ENCODE data around the gene CAMK2G.

CAMK2G gene

DNA sequence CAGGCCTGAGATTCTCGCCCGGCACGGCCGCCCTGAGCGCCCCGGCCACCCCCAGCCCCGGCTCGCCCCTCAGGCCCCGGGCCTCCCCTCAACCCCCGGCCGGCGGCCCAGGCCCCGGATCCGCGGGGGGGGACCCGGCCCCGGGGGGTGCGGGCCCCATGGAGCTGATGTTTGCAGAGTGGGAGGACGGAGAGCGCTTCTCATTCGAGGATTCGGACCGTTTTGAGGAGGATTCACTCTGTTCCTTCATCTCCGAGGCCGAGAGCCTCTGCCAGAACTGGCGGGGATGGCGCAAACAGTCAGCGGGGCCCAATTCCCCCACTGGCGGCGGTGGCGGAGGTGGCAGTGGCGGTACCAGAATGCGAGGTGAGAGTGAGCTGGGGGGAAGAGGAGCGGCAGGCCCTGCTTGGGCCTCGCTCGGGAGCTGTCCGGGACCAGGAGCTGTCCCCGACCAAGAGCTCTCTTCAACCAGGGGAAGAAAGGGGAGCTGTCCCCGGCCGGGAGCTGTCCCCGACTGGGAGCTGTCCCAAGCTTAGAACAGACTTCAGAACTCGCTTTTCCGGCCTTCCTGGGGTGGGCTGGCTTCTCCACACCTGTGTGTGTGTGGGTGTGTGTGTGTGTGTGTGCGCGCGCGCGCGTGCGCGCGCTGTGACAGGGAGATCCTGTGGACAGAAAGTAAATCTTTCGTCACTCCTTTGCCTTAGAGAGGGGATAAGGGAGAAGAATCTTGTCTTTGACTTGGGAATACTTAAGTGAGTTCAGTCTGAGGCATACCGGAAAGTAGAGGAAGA is 88.4 kb downstream of the CAMK2G start:
- Mint-ChIP-seq H3K9me3 (no peaks in the 10 kb centered on the region), H3K4me3 (peak overlapping the region; percentile 96), H3K36me3 (ENCODE audit: low read depth) (peaks cover 23% of the 10 kb centered on the region), H3K27ac (peak overlapping the region; percentile 96), H3K27me3 (no peaks in the 10 kb centered on the region), H3K4me1 (ENCODE audit: low read depth) (peaks cover 52% of the 10 kb centered on the region)

DNA sequence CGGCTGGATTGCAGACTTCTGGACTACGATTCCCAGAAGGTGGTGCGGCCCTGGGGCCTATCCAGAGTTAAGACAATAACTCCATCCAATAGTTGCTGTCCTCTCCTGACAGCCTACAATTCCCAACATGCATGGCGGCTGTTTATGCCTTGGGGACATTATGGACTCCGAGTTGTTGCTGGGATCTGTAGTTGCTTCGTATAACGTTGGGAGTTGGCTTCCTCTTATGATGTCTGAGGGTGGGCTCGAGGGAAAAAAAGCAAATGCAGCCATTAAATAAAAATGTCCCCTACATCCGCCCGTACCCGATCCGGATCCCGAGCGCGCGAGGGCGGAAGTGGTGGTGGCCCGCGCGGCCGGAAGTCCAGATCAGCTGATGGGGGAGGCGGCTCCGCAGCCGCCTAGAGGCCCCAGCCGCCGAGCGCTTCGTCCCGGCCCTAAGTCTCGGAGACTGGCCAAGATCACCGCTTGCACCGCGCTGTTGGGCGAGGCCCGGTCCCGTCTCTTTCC is 89.1 kb downstream of the CAMK2G start, which contains the start of gene ZSWIM8:
TSS of gene ZSWIM8 (plus strand) at position 396 of the 510 bp plus-strand sequence. CDS start 273 bp downstream, outside the sequence.
- H3K27me3 Mint-ChIP-seq: no peaks in the 10 kb centered on the region
- peak within 1 kb of the TSS; percentile 96 for H3K27ac Mint-ChIP-seq
- H3K4me1 Mint-ChIP-seq (ENCODE audit: low read depth): peaks cover 59% of the 10 kb centered on the region
- H3K9me3 Mint-ChIP-seq: no peaks in the 10 kb centered on the region
- H3K36me3 Mint-ChIP-seq (ENCODE audit: low read depth): peaks cover 22% of the 10 kb centered on the region
- peak within 1 kb of the TSS; percentile 96 for H3K4me3 Mint-ChIP-seq

DNA sequence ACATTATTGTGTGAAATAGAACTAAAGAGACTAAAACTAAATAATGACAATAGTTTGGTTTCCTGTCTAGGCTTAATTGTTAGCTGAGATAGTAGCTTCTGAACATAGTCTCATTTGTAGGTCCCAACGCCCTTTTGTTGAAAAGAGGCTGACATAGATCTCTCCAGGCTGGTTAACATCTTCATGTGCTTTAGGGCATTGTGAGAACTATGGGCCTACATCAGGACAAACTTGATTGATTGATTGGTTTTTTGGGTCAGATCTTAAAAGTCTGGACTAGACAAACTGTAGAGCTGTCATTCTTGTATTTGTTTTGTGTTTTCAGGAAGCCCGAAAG is 91.6 kb downstream of the CAMK2G start:
- Mint-ChIP-seq H3K36me3 (ENCODE audit: low read depth) (peaks cover 17% of the 10 kb centered on the region), H3K4me3 (peak overlapping the region; percentile 93), H3K9me3 (no peaks in the 10 kb centered on the region), H3K4me1 (ENCODE audit: low read depth) (peaks cover 61% of the 10 kb centered on the region), H3K27ac (peak overlapping the region; percentile 93), H3K27me3 (no peaks in the 10 kb centered on the region)

DNA sequence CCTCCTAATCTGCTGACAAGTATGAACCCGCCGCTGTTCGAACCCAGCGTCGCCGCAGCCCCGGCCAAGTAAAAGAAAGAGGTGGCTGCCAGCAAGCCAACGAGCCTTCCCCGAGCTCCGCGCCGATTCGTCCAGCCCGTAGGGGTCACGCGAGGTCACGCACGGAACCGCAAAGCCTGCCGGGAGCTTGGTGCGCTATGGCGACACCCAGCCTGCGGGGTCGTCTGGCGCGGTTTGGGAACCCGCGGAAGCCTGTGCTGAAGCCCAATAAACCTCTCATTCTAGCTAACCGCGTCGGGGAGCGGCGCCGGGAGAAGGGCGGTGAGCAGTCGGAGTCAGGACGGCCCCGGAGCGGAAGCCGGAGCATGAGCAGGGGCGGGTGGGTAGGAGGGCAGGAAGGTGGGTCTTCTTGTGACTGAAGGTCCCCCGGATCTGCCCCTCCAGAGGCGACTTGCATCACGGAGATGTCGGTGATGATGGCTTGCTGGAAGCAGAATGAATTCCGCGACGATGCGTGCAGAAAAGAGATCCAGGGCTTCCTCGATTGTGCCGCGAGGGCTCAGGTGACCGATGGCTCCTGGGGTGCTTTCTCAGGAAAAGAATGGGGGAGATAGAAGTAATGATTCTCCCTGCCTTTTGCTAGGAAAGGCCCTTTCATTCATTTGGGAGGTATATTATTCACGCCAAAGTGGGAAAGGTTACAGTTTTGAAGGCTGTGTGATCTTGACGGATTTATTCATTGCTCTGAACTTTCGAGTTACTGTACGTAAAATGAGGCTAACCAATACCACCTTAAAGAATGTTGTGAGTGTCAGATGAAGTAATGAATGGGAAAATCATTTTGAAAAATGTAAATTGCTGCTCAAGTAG is 92.2 kb downstream of the CAMK2G start, which contains the start of gene CHCHD1:
TSS of gene CHCHD1 (plus strand) at position 170 of the 870 bp plus-strand sequence. CDS start at position 198, 28 bp downstream.
- Mint-ChIP-seq H3K27me3 (no peaks in the 10 kb centered on the region), H3K27ac (peak within 1 kb of the TSS; percentile 93), H3K4me3 (peak within 1 kb of the TSS; percentile 93), H3K36me3 (ENCODE audit: low read depth) (peaks cover 21% of the 10 kb centered on the region), H3K4me1 (ENCODE audit: low read depth) (peaks cover 64% of the 10 kb centered on the region), H3K9me3 (no peaks in the 10 kb centered on the region)

DNA sequence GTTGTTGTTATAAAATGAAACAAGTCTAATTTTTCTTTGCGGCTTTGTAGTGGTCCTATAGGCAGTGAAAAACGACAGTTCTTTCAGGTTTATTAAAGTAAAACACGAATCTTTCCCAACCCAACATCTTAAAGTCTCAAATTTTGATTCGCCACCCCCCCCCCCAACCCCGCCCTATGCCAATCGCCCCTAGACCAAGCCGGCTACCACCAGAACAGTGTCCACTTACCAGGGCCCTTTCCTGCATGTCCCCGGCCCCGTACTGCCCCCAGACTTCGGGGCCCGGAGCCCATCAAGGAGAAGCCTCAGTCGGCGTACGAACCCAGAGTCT is 92.8 kb downstream of the CAMK2G start:
- Mint-ChIP-seq H3K4me3 (peak overlapping the region; percentile 93), H3K36me3 (ENCODE audit: low read depth) (peaks cover 25% of the 10 kb centered on the region), H3K9me3 (no peaks in the 10 kb centered on the region), H3K4me1 (ENCODE audit: low read depth) (peaks cover 63% of the 10 kb centered on the region), H3K27ac (peak overlapping the region; percentile 93), H3K27me3 (no peaks in the 10 kb centered on the region)

DNA sequence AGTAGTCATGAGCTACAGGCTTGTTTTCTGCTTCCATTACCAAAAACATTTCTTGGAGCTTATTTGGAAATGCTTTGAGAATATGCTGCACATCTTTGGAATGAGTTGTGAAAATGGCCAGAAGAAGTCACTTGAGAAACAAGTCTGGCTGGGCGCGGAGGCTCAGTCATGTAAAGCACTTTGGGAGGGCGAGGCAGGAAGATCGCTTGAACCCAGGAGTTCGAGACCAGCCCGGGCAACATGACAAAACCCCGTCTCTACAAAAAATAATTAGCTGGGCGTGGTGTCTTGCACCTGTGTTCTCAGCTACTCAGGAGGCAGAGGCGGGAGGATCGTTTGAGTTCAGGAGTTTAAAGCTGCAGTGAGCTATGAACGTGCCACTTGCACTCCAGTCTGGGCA is 93.4 kb downstream of the CAMK2G start:
- peaks cover 59% of the 10 kb centered on the region for H3K4me1 Mint-ChIP-seq (ENCODE audit: low read depth)
- H3K36me3 Mint-ChIP-seq (ENCODE audit: low read depth): peaks cover 27% of the 10 kb centered on the region
- peak overlapping the region; percentile 64 for H3K27ac Mint-ChIP-seq
- peak overlapping the region; percentile 93 for H3K4me3 Mint-ChIP-seq
- no peaks in the 10 kb centered on the region for H3K9me3 Mint-ChIP-seq
- H3K27me3 Mint-ChIP-seq: no peaks in the 10 kb centered on the region

DNA sequence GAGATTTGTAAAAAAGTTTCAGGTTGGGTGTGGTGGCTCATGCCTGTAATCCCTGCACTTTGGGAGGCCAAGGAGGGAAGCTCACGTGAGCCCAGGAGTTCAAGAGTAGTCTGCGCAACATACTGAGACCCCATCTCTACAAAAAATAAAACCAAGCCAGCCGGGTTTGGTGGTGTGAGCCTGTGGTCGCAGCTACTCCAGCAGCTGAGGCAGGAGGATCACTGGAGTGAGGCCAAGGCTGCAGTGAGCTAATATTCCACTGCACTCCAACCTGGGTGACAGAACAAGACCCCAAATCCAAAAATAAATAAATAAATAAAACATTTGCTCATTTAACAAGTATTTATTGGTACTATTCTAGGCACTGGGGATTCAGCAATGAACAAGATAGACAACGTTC is 94.1 kb downstream of the CAMK2G start:
- no peaks in the 10 kb centered on the region for H3K9me3 Mint-ChIP-seq
- H3K4me1 Mint-ChIP-seq (ENCODE audit: low read depth): peaks cover 63% of the 10 kb centered on the region
- H3K27me3 Mint-ChIP-seq: no peaks in the 10 kb centered on the region
- H3K27ac Mint-ChIP-seq: peak overlapping the region; percentile 64
- peak overlapping the region; percentile 93 for H3K4me3 Mint-ChIP-seq
- peaks cover 33% of the 10 kb centered on the region for H3K36me3 Mint-ChIP-seq (ENCODE audit: low read depth)

DNA sequence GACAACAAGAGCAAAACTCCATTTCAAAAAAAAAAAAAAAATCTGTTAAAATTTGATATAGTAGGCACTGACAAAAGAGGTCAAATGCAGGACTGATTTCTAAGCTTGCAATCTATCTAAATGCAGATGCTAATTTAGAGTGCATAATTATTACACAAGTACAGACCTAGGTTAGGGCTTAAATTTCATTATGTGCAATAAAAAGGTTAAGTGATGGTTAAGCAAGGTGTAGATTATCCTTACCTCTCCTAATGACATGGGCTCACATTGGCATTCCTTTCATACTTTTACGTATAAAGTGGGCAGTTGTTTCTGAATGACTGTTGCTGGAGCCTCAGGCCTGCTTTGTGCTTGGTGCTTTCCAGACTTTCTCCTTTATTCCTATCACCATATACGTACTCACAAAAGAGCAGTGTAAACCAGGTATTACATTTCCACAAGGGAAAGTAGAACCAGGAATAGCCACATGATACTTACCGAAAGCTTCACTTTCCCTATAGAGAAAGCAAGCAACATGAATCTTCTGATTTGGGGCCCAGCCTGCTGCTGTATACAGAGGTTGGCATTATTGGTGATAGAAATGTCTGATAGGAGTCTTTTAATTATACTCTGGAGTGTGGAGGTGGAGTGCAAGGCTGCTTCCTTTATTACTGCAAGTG is 94.7 kb downstream of the CAMK2G start:
- Mint-ChIP-seq H3K27me3 (no peaks in the 10 kb centered on the region), H3K36me3 (ENCODE audit: low read depth) (peaks cover 40% of the 10 kb centered on the region), H3K9me3 (no peaks in the 10 kb centered on the region), H3K27ac (peak overlapping the region; percentile 19), H3K4me3 (peak overlapping the region; percentile 93), H3K4me1 (ENCODE audit: low read depth) (peaks cover 63% of the 10 kb centered on the region)

DNA sequence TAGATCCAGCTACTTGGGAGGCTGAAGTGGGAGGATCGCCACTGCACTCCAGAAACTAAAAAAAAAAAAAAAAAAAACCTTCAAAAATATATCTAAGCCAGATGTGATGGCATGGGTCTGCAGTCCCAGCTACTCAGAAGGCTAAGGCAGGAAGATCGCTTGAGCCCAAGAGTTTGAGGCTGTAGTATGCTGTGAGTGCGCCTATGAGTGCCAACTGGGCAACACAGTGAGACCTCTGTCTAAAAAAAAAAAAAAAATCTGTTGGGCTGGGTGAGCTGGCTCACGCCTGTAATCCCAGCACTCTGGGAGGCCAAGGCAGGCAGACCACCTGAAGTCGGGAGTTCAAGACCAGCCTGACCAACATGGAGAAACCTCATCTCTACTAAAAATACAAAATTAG is 95.3 kb downstream of the CAMK2G start:
- H3K27me3 Mint-ChIP-seq: no peaks in the 10 kb centered on the region
- H3K36me3 Mint-ChIP-seq (ENCODE audit: low read depth): peaks cover 45% of the 10 kb centered on the region
- H3K4me3 Mint-ChIP-seq: no peak overlapping the region
- no peak overlapping the region for H3K27ac Mint-ChIP-seq
- H3K9me3 Mint-ChIP-seq: no peaks in the 10 kb centered on the region
- peaks cover 60% of the 10 kb centered on the region for H3K4me1 Mint-ChIP-seq (ENCODE audit: low read depth)

DNA sequence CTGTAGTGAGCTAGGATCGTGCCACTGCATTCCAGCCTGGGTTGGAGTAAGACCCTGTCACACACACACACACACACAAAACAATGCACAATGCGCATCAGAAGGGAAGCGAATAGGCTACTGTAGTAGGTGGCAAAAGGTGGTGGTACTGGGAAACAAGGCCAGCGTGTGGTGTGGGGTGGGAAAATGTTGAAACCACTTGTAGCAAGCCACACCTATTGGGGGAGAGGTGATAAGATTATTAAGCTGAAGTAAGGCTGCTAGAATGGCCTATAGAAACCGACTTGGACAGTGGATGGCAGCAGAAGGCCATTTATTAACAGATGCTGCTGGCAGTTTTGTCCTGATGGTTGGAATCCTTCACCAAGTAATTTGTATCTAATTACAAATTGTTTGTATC is 99.7 kb downstream of the CAMK2G start:
- Mint-ChIP-seq H3K36me3 (ENCODE audit: low read depth) (peaks cover 62% of the 10 kb centered on the region), H3K4me1 (ENCODE audit: low read depth) (peaks cover 44% of the 10 kb centered on the region), H3K4me3 (peak overlapping the region; percentile 98), H3K9me3 (no peaks in the 10 kb centered on the region), H3K27ac (peak overlapping the region; percentile 43), H3K27me3 (no peaks in the 10 kb centered on the region)

DNA sequence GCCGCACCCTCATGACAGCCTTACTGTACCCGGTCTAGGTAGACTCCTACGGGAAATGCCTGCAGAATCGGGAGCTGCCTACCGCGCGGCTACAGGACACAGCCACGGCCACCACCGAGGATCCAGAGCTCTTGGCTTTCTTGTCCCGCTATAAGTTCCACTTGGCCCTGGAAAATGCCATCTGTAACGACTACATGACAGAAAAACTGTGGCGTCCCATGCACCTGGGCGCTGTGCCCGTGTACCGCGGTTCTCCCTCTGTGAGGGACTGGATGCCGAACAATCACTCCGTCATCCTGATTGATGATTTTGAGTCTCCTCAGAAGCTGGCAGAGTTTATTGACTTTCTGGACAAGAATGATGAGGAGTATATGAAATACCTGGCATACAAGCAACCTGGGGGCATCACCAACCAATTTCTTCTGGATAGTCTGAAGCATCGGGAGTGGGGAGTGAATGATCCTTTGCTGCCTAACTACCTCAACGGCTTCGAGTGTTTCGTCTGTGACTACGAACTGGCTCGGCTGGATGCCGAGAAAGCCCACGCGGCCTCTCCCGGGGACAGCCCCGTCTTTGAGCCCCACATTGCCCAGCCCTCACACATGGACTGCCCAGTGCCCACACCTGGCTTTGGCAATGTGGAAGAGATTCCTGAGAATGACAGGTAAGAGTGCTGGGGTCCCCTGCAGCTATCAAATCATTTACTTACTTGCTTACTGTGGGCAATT is 101.0 kb downstream of the CAMK2G start:
- Mint-ChIP-seq H3K36me3 (ENCODE audit: low read depth) (peaks cover 74% of the 10 kb centered on the region), H3K27ac (peak overlapping the region; percentile 96), H3K9me3 (no peaks in the 10 kb centered on the region), H3K27me3 (no peaks in the 10 kb centered on the region), H3K4me3 (peak overlapping the region; percentile 98), H3K4me1 (ENCODE audit: low read depth) (peaks cover 52% of the 10 kb centered on the region)

DNA sequence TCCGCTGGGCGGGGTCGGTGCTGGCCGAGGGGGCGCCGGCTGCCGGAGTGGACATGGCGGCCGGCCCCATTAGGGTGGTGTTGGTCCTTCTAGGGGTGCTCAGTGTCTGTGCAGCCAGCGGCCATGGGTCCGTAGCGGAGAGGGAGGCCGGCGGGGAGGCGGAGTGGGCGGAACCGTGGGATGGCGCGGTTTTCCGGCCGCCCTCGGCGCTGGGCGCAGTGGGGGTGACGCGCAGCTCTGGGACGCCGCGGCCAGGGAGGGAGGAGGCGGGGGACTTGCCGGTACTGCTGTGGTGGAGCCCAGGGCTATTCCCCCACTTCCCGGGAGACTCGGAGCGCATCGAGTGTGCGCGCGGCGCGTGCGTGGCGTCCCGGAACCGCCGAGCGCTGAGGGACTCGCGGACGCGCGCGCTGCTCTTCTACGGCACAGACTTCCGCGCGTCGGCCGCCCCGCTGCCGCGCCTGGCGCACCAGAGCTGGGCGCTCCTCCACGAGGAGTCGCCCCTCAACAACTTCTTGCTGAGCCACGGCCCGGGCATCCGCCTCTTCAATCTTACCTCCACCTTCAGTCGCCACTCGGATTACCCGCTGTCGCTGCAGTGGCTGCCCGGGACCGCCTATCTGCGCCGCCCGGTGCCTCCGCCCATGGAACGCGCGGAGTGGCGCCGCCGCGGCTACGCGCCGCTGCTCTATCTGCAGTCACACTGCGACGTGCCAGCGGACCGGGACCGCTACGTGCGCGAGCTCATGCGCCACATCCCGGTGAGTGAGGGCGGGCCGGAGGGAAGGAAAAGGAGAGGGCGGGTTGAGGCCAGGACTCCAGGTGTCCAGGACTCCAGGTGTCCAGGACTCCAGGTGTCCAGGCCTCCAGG is 101.8 kb downstream of the CAMK2G start:
- H3K27me3 Mint-ChIP-seq: no peaks in the 10 kb centered on the region
- H3K36me3 Mint-ChIP-seq (ENCODE audit: low read depth): peaks cover 79% of the 10 kb centered on the region
- peaks cover 50% of the 10 kb centered on the region for H3K4me1 Mint-ChIP-seq (ENCODE audit: low read depth)
- H3K4me3 Mint-ChIP-seq: peak overlapping the region; percentile 98
- peak overlapping the region; percentile 96 for H3K27ac Mint-ChIP-seq
- no peaks in the 10 kb centered on the region for H3K9me3 Mint-ChIP-seq

DNA sequence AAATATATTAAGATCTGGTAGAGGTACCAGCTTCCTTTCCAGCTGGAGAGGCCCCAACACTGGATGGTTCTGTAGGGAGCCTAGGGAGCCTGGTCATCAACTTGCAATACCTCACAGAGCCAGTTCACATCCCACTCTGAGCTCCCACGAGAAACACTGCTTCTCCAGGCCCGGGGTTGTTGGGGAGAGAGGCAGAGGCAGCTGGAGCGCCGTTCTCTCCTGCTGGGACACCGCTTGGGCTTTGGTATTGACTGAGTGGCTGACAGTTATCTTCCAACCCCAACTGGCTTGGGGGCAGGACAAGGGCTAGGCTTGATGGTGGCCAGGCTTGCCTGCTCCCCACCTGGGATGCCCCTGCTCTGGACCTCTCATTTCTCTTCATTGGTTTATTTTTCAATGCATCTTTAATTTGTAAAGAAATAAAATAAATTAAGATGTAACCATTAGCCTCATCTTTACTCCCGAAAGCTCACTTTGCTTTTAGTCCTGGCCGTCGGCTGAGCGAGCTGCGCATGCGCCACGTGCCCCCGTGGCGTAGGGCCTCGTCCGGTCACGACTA is 102.6 kb downstream of the CAMK2G start:
- Mint-ChIP-seq H3K27me3 (no peaks in the 10 kb centered on the region), H3K4me3 (peak overlapping the region; percentile 98), H3K9me3 (no peaks in the 10 kb centered on the region), H3K4me1 (ENCODE audit: low read depth) (peaks cover 43% of the 10 kb centered on the region), H3K27ac (peak overlapping the region; percentile 96), H3K36me3 (ENCODE audit: low read depth) (peaks cover 75% of the 10 kb centered on the region)

Measured in stimulated activated naive CD8-positive, alpha-beta T cell treated with anti-CD3 and anti-CD28 coated beads, Interleukin-15, Interleukin-2, amounts not matched to agents 100 ng/mL and 50 ng/mL, for 24 hours (primary cell).